ENCODE measurements around the gene GRB2.
"Not testable (repeated sequence)": the region's sequence is repeated elsewhere in the genome, so short reads cannot be mapped to it uniquely, and the experiment has no call there.

GRB2 gene

GRCh38 chr17:75387771-75388170 lies 17.7 kb downstream of the GRB2 start:
- DNase-seq (ENCODE audit: low read depth in 2 of 2) = no peak

- DNase-seq (ENCODE audit: low read depth in 2 of 2) = no peak
These were observed 19.0 kb downstream of the GRB2 start for GRCh38 chr17:75386430-75386829.

DNA sequence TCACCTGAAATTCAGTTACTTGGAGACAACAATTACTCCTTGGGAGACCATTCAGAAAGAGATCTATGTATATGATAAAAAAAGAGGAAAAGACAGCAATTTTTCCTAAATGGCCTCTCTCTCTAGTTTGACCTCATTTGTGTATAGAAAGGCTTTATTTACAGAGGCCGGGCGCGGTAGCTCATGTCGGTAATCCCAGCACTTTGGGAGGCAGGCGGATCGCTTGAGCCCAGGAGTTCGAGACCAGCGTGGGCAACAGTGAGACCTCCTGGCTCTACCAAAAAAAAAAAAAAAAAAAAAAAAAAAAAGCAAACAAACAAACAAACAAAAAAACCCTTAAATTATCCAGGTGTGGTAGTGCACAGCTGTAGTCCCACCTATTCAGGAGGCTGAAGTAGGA lies 20.7 kb downstream of the GRB2 start:
- DNase-seq (ENCODE audit: low read depth in 2 of 2) = no peak

- DNase-seq (ENCODE audit: low read depth in 2 of 2) = no peak
These were observed 21.7 kb downstream of the GRB2 start for GRCh38 chr17:75383842-75384195.

- DNase-seq (ENCODE audit: low read depth in 2 of 2) = no peak
These were observed 24.7 kb downstream of the GRB2 start for GRCh38 chr17:75380750-75381149.

GRCh38 chr17:75380315-75380714 lies 25.2 kb downstream of the GRB2 start:
- DNase-seq (ENCODE audit: low read depth in 2 of 2) = no peak

- not testable (repeated sequence) for DNase-seq (ENCODE audit: low read depth in 2 of 2)
These were observed 26.1 kb downstream of the GRB2 start for GRCh38 chr17:75379426-75379825.

GRCh38 chr17:75373280-75373679 lies 32.2 kb downstream of the GRB2 start:
- no peak for DNase-seq (ENCODE audit: low read depth in 2 of 2)

GRCh38 chr17:75371981-75372380 lies 33.5 kb downstream of the GRB2 start:
- DNase-seq (ENCODE audit: low read depth in 2 of 2) = no peak

GRCh38 chr17:75371339-75371738 lies 34.1 kb downstream of the GRB2 start:
- DNase-seq (ENCODE audit: low read depth in 2 of 2) = no peak

DNA sequence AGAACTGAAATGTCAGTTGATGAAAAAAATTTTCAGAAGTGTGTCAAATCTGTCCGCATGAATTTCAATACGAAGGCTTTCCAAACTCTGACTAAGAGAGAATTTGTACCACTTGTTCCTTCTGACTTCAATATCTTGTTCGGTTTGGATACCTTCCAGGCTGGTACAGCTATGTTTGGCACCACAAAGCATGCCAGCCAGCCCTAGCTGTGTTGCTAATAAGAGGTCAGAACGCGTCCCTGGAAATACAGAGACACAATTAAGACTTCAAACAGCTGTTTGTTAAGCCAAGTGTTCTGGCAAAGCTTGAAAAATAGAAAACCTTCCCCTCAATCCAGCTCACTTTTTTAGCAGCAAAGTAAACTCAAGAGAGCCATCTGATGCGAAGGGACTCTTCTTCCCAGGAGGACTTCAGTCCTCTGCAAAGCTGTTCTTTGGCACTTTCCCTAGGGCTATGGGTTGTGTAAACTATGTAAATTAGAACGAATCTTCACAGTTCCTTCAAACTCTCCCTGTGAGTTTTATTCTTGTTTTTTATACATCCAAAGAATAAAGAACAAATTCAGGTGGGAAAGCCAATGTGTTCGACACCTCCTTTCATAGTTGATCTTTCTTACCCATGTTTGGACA lies 35.1 kb downstream of the GRB2 start:
- DNase-seq (ENCODE audit: low read depth in 2 of 2) = no peak

DNA sequence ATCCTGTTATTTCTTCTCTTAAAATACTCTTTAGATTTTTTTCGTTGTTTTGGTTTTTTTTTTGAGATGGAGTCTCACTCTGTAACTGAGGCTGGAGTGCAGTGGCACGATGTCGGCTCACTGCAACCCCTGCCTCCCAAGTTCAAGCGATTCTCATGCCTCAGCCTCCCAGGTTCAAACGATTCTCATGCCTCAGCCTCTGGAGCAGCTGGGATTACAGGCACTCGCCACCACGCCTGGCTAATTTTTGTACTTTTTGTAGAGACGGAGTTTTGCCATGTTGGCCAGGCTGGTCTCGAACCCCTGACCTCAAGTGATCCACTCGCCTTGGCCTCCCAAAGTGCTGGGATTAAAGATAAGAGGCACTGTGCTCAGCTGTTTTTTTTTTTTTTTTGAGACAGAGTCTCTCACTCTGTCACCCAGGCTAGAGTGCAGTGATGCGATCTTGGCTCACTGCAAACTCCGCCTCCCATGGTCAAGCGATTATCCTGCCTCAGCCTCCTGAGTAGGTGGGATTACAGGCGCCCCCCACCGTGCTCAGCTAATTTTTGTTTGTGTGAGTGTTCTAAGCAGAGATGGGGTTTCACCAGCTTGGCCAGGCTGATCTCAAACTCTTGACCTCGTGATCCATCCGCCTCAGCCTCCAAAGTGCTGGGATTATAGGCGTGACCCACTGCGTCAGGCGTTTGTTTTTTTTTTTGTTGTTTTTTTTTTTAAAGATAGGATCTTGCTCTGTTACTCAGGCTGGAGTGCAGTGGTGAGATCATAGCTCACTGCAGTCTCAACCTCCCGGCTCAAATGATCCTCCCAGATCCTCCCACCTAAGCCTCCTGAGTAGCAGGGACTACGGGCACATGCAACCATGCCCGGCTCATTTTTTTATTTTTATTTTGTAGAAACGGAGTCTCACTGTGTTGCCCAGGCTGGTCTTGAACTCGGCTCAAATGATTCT lies 37.4 kb downstream of the GRB2 start:
- not testable (repeated sequence) for DNase-seq (ENCODE audit: low read depth in 2 of 2)

DNA sequence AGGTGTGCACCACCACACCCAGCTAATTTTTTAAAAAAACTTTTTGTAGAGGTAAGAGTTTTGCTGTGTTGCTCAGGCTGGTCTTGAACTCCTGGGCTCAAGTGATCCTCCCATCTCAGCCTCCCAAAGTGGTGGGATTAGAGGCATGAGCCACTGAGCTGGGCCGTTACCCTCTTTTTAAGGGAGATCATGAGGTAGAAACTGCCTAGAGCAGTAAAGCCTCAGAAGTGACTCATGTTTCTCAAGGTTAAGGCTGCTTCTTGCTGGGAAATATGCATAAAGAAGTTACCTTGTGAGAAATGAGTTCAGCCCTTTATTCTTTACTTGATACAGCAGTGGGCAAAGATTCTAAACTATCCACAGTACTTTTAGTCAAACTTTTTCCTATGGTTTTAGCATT lies 38.2 kb downstream of the GRB2 start:
- DNase-seq (ENCODE audit: low read depth in 2 of 2) = no peak

DNA sequence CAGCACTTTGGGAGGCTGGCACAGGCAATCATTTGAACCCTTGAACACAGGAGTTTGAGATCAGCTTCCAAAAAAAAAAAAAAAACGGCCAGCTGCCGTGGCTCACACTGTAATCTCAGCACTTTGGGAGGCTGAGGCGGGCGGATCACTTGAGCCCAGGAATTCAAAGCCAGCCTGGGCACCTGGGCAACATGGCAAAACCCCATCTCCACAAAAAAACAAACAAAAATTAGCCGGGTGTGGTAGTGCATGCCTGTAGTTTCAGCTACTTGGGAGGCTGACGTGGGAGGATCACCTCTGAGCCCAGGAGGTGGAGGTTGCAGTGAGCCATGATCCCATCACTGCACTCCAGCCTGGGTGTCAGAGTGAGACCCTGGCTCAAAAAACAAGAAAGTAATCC lies 39.0 kb downstream of the GRB2 start:
- DNase-seq (ENCODE audit: low read depth in 2 of 2) = no peak

GRCh38 chr17:75365931-75366275 lies 39.6 kb downstream of the GRB2 start:
- DNase-seq (ENCODE audit: low read depth in 2 of 2) = no peak

DNA sequence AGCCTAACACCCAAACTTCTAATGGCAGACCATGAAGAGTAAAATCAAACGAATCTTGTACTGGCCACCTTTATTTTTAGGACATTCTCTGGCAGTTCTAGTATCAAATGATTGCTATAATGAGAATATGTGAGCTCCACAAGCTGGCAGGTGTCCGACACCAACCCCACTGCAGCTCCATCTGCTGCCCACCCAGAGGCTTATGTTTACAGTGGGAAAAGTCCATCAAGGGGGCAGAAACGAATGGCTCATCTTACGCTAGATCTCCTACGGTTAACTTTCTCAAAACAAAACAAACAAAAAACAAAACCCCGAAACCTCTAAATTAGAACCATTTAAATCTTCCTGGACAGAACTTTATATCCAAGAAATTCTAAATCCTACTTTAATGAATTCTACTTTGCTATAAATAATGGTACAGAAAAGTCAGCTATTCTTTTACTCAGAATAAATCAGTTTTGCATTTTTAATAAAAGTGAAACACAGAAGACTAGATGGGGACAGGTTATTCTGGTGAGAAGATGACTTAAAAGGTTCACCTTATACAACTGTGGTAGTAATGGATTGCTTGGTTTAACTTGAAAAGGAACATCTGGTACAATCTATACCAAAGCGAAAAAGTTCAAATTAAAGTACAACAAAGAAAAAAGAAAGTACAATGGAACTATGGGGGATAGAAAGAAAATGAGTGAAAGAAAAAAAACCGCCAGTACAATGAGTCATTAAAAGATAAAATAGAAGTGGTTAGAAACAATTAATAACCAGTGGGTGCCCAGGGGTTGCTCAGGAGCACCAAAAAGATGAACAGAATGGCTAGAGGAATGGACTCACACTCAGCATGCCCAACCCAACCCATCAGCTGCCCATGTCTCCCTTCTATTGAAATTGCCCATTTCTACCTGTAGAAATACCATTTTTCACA lies 40.2 kb downstream of the GRB2 start:
- DNase-seq (ENCODE audit: low read depth in 2 of 2) = no peak

DNA sequence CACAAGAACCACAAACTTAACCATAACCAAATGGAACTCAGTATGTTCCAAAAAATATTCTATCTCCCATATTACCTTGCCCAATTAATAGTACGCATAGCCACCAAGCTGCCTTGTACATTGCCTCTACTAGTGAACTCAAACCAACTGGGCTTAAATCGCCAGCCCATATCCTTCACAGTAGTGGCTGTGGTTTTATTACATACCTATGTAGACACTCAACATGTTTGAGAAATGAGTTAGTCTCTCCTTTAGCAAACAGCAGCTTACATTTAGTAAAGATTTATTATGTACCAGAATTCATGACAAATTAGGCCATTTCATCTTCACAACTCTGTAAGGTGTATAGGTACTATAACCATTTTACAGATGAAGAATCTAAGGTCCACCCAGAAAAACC lies 41.4 kb downstream of the GRB2 start:
- no peak for DNase-seq (ENCODE audit: low read depth in 2 of 2)

- DNase-seq (ENCODE audit: low read depth in 2 of 2) = no peak
These were observed 43.5 kb downstream of the GRB2 start for GRCh38 chr17:75361996-75362395.

GRCh38 chr17:75361344-75361743 lies 44.1 kb downstream of the GRB2 start:
- DNase-seq (ENCODE audit: low read depth in 2 of 2) = no peak

GRCh38 chr17:75356260-75356937 lies 49.1 kb downstream of the GRB2 start:
- DNase-seq (ENCODE audit: low read depth in 2 of 2) = no peak

DNA sequence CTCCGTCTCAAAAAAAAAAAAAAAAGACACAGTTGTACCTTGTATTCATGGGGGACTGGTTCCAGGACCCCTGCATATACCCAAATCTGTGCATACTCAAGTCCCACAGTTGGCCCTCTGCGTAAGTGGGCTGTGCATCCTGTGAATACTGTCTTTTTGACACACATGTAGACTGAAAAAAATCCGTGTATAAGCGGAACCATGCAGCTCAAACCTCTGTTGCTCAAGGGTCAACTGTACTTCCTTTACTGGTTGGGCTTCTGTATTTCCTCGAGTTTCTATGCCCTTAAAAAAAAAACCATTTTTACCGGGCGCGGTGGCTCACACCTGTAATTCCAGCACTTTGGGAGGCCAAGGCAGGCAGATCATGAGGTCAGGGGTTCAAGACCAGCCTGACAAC lies 52.3 kb downstream of the GRB2 start:
- DNase-seq (ENCODE audit: low read depth in 2 of 2) = no peak

DNA sequence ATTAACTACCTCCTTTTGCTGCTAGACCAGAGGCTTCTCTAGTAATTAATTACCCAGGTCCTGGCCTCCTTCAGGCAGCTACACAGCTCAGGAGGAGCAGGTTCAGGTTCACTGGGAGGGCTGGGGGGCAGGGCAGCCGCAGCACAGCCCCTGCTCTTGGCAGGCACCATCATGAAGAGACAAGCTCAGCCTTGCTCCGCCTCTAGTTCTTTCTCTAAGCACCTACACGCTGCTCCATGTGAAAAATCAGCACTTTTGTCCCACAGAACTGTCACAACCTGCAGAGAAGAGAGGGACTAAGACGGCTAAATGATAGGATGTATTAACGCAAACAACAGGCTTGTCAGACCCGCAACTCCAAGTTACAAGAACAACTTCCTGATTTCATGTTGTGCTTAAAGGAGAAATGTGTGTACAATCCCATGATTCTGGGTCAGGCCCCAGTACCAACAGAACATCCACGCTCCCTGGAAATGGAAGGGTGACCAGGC lies 53.4 kb downstream of the GRB2 start:
- no peak for DNase-seq (ENCODE audit: low read depth in 2 of 2)
